NCI-H2227 (cell line): Measurements from ENCODE around the gene PRAMEF7.
"Not testable (repeated sequence)": the region's sequence is repeated elsewhere in the genome, so short reads cannot be mapped to it uniquely, and the experiment has no call there.

Experiments used
- DNase-seq: peaks from one replicate; lab custom pipeline; 2025; ENCODE audit not compliant: unreplicated experiment; lab: John Stamatoyannopoulos, UW

PRAMEF7 gene

DNA sequence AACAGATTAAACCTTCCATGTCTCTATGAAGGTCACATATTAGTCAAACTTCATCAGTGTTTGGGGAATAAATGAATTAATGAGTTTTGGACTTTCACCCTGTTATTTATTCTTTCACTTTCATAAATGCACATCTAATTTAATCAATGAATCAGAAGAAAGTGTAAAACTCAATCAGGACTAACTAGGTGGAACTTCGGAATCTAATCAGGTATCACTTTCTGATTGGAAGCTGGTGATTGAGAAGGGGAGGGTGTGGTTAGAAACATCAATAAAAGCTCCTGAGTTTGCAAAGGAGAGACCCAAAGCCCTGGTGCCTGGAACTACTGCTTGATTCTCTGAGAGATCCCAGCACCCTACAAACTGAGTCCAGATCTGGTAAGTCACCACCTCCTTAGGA, at the start of gene PRAMEF7:
PRAMEF7 (plus strand) TSS at position 301 of the 400 bp plus-strand sequence. CDS start 1,083 bp downstream, outside the sequence.
- DNase-seq, result not testable (repeated sequence)

DNA sequence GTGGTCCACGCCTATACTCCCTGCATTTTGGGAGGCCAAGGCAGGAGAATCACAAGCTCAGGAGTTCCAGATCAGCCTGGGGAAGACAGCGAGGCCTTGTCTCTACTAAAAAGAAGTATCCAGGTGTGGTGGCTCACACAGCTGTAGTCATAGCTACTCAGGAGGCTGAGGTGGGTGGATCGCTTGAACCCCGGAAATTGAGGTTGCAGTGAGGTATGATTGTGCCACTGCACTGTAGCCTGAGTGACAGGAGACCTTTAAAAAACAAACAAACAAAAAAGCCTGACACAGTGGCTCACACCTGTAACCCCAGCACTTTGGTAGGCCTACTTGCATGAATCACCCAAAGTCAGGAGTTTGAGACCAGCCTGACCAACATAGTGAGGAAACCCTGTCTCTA, 38.0 kb upstream of the PRAMEF7 start:
- not testable (repeated sequence) for DNase-seq

DNA sequence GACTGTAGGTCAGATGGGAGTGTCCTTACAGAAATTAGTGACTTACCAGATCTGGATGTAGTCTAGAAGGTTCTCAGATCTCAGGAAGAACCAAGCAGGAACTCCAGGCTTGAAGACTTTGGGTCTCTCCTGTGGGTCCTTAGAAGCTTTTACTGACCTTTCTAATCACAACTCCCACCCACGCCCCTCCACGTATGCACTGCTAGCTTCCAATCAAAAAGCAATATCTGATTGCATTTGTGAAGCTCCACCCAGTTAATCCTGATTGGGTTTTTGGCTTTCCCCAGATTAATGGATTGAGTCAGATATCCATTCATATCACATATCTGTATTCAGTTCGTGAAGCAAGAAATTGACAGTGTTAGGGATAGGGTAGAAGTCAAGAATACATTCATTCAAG, 30.3 kb upstream of the PRAMEF7 start, which contains the start of gene PRAMEF4:
PRAMEF4 (minus strand) TSS at position 101 of the 400 bp plus-strand sequence. CDS start 2,807 bp downstream, outside the sequence.
- DNase-seq, result not testable (repeated sequence)

DNA sequence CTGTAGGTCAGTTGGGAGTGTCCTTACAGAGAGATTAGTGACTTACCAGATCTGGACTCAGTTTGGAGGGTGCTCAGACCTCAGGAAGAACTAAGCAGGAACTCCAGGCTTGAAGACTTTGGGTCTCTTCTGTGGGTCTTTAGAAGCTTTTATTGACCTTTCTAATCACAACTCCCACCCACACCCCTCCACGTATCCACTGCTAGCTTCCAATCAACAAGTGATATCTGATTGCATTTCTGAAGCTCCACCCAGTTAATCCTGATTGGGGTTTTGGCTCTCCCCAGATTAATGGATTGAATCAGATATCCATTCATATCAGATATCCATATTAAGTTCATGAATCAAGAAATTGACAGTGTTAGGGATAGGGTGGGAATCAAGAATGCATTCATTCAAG, 18.2 kb upstream of the PRAMEF7 start, which contains the start of gene PRAMEF10:
PRAMEF10 (minus strand) TSS at position 101 of the 400 bp plus-strand sequence. CDS start 2,423 bp downstream, outside the sequence.
- DNase-seq, result not testable (repeated sequence)

DNA sequence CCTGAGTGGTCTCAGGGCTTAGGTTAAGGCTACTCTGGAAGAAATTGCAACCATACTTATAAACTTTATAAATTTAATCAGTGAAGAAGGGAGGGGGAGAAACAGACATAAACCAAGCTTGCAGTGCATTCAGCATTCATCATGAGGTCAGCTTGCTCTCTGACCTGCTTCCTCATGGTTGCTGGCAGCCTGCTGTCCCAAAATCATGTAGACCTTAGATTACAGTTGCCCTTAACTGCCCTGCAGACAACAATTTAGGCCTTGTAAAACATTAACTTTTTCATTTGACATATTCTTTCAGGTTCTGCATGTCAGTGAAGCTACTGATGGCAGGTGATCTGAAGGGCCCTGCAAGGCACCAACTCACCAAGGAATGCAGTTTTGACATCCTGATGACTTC, 17.2 kb upstream of the PRAMEF7 start:
- DNase-seq, result not testable (repeated sequence)

DNA sequence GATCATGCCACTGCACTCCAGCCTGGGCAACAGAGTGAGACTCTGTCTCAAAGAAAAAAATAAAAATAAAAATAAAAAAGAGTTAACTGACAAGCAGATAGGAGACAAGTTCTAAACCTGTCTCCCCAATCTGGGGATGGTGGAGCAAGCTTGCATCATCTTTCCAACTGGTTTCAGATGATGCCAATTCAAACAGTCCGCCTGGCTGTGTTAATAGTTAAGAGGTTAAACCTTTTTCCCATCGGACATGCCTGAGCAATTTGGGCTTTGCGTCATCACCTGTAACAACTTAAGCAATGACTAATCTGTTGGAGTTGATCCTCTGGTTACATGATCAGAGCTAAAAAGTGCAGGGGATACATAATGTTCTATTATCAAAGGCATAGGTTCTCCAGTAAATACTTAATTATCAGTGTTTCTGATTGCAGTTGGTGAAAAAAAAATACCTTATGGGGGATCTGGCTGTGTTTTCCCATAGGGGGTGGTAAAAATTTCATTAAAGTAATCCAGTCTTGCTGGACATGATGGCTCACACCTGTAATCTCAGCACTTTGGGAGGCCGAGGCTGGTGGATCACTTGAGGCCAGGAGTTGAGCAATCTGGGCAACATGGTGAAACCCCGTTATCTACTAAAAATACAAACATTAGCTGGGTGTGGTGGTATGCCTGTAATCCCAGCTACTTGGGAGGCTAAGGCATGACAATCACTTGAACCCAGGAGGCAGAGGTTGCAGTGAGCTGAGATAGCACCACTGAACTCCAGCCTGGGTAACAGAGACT, 12.4 kb upstream of the PRAMEF7 start:
- DNase-seq, result not testable (repeated sequence)

DNA sequence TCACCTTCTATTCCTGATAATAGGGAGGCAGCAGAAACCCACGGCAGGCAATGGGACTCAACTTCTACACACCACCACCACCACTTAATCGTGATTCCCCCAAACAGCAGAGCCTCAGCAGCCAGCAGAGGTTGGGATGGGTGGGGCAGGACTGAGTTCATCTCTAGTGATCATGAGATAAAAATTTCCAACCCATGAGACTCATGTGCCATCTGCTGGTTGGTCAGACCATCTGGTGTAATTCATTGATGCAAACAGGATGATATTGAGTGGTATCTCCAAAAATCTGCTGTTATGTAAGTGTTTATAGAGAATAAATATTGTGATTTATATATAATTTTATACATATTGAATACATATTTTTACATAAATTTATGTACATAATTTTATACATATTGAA, 5.3 kb downstream of the PRAMEF7 start:
- not testable (repeated sequence) for DNase-seq

DNA sequence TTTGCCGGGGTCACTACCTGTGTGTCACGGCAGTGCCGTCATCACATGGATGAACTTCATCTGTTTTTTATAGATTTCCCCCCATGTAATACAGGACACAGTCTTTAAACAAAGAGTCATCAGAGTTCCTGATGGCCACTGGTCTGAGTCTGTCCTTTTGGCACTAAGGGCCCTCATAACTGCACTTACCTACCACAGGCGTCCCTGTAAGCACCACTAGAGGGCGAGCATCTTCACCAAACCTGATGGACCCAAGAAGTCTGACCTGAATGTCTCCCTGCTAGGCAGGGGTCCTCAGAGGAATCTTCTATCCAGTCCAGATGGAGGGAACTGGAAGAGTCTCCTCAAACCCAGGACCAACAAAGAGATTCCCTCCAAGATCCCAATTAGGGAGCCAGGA, 8.0 kb downstream of the PRAMEF7 start:
- DNase-seq, result not testable (repeated sequence)

DNA sequence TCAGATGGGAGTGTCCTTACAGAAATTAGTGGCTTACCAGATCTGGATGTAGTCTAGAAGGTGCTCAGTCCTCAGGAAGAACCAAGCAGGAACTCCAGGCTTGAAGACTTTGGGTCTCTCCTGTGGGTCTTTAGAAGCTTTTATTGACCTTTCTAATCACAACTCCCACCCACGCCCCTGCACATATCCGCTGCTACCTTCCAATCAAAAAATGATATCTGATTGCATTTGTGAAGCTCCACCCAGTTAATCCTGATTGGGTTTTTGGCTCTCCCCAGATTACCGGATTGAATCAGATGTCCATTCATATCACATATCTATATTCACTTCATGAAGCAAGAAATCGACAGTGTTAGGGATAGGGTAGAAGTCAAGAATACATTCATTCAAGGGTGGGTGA, 31.1 kb downstream of the PRAMEF7 start, which contains the start of gene PRAMEF6:
PRAMEF6 (minus strand) TSS at position 101 of the 400 bp plus-strand sequence. CDS start 5,062 bp downstream, outside the sequence.
- not testable (repeated sequence) for DNase-seq
